Keratinocyte (primary cell): Measurements from ENCODE around the gene JAK3. TPM values are rescaled to one million over a fixed set of nuclear protein-coding genes. Genes with fewer than 3 reads are reported as not detected.
"Not testable (repeated sequence)": the region's sequence is repeated elsewhere in the genome, so short reads cannot be mapped to it uniquely, and the experiment has no call there.

ENCODE experiments used
- DNase-seq: peaks from one replicate; pipeline ENCODE4 v3.0.0-alpha.2; 2011; ENCODE audit warnings: low read depth, missing footprints, low spot score
- FAIRE-seq: peaks from 2 replicates; lab custom pipeline; 2011; peaks lifted over from hg19 to GRCh38; lab: Jason Lieb, UNC
- H2AFZ ChIP-seq: 2 replicates; pipeline ENCODE4 v1.6.0; 2012; ENCODE audit warnings: low read length, control low read depth, inconsistent platforms; ENCODE audit not compliant: control insufficient read depth
- H3K27ac ChIP-seq: 2 replicates; pipeline ENCODE4 v1.5.1; 2011; ENCODE audit warnings: low read length; ENCODE audit not compliant: control insufficient read depth, insufficient read depth
- H3K27me3 ChIP-seq: 3 replicates; pipeline ENCODE4 v1.6.0; 2011; ENCODE audit warnings: low read length; ENCODE audit not compliant: control insufficient read depth, insufficient read depth; ENCODE audit errors: extremely low read depth
- H3K36me3 ChIP-seq, 2 experiments: 2 replicates in 1 of 2; 3 replicates in 1 of 2; pipeline ENCODE4 v1.5.1; 2011; ENCODE audit warnings: low read length in 2 of 2, mild to moderate bottlenecking in 1 of 2; ENCODE audit not compliant: control insufficient read depth in 2 of 2, insufficient read depth in 2 of 2; ENCODE audit errors: extremely low read depth in 1 of 2
- H3K4me1 ChIP-seq: 3 replicates; pipeline ENCODE4 v1.5.1; 2011; ENCODE audit warnings: low read length; ENCODE audit not compliant: control insufficient read depth, insufficient read depth; ENCODE audit errors: extremely low read depth
- H3K4me2 ChIP-seq: 3 replicates; pipeline ENCODE4 v1.6.0; 2011; ENCODE audit warnings: low read depth, low read length; ENCODE audit not compliant: control insufficient read depth, insufficient read depth; ENCODE audit errors: extremely low read depth
- H3K4me3 ChIP-seq, 3 experiments: fragments of 200-600 bp in 1 of 3; sonication (generic) in 1 of 3; 2 replicates in 2 of 3; 3 replicates in 1 of 3; pipeline ENCODE4 v1.5.1; 2011 to 2016; ENCODE audit warnings: low read length in 3 of 3, mild to moderate bottlenecking in 3 of 3, control low read depth in 2 of 3, inconsistent platforms in 1 of 3, low read depth in 1 of 3, mixed read lengths in 1 of 3, mixed run types in 1 of 3, moderate library complexity in 1 of 3; ENCODE audit not compliant: control insufficient read depth in 2 of 3, insufficient read depth in 2 of 3; ENCODE audit errors: extremely low read depth in 1 of 3
- H3K79me2 ChIP-seq: 2 replicates; pipeline ENCODE4 v1.6.0; 2012; ENCODE audit warnings: low read length; ENCODE audit not compliant: control insufficient read depth, insufficient read depth
- H3K9ac ChIP-seq: 3 replicates; pipeline ENCODE4 v1.6.0; 2011; ENCODE audit warnings: low read length; ENCODE audit not compliant: control insufficient read depth, insufficient read depth; ENCODE audit errors: extremely low read depth
- H3K9me1 ChIP-seq: 3 replicates; pipeline ENCODE4 v1.6.0; 2011; ENCODE audit warnings: low read length; ENCODE audit not compliant: control insufficient read depth, insufficient read depth; ENCODE audit errors: extremely low read depth
- H3K9me3 ChIP-seq: 2 replicates; pipeline ENCODE4 v1.5.1; 2012; ENCODE audit warnings: low read depth, low read length; ENCODE audit not compliant: control insufficient read depth
- H4K20me1 ChIP-seq: 3 replicates; pipeline ENCODE4 v1.6.0; 2011; ENCODE audit warnings: low read length; ENCODE audit not compliant: control insufficient read depth, insufficient read depth; ENCODE audit errors: extremely low read depth
- EZH2 ChIP-seq: IDR thresholded peaks from one replicate; pipeline ENCODE4 v1.6.1; 2012; ENCODE audit warnings: inconsistent platforms, mild to moderate bottlenecking, low read length, moderate library complexity
- dilution Hi-C: fragments of 300-500 bp; cut with MboI; formaldehyde crosslinking; loops from one replicate; pipeline ENCODE4 v1.7.0; 2020; ENCODE audit warnings: low sequenced_read_pairs; ENCODE audit not compliant: extremely low pct_ligation_motif_present
- polyA plus RNA-seq, 5 experiments: library from polyadenylated mRNA; depleted of rRNA in 3 of 5; stranded (reverse) in 3 of 5; stranded (forward) in 1 of 5; unstranded in 1 of 5; fragments of >200 nt; gene quantifications; 1 replicate in 1 of 5; 2 replicates in 3 of 5; 3 replicates in 1 of 5; pipeline versions ENCODE4 v1.2.1 to v1.2.3, GENCODE V29; 2011 to 2012; ENCODE audit warnings: missing spikeins in 2 of 5, low read depth in 1 of 5, low replicate concordance in 1 of 5
- TF ChIP-seq, protein P1 (sequence below), 3 experiments: IDR thresholded peaks in 1 of 3; conservative IDR thresholded peaks in 1 of 3; optimal IDR thresholded peaks in 1 of 3; 2 replicates in 2 of 3; 3 replicates in 1 of 3; pipeline versions ENCODE3 to v1.5.1; 2011; ENCODE audit warnings: low read length in 3 of 3, mild to moderate bottlenecking in 3 of 3, moderate library complexity in 2 of 3, control low read depth in 1 of 3, inconsistent platforms in 1 of 3; ENCODE audit not compliant: insufficient read depth in 2 of 3; ENCODE audit errors: extremely low read depth in 1 of 3

JAK3 gene
- polyA plus RNA-seq, 1 donor (not counting 4 experiments of a cell fraction or from before 2014, with no cell fraction given) = 0.37 TPM

GRCh38 chr19:17802137-17802858, 45.5 kb downstream of the JAK3 start:
- Histone ChIP-seq H3K36me3 (no peaks in the 10 kb centered on the region), H3K4me1 (peaks cover 9% of the 10 kb centered on the region), H3K4me3 (no peak overlapping the region), H3K9me3 (no peaks in the 10 kb centered on the region), H3K9ac (no peak overlapping the region), H4K20me1 (no peaks in the 10 kb centered on the region), H3K4me2 (no peak overlapping the region), H3K79me2 (peaks cover 2% of the 10 kb centered on the region), H3K9me1 (no peaks in the 10 kb centered on the region), H3K27ac (no peak overlapping the region), H3K27me3 (no peaks in the 10 kb centered on the region), H2AFZ (no peak overlapping the region)
- dilution Hi-C loops = no loop called here
- DNase-seq (no peak), FAIRE-seq (no peak)
- no peak for TF ChIP-seq EZH2
- TF ChIP-seq, protein P1, sequence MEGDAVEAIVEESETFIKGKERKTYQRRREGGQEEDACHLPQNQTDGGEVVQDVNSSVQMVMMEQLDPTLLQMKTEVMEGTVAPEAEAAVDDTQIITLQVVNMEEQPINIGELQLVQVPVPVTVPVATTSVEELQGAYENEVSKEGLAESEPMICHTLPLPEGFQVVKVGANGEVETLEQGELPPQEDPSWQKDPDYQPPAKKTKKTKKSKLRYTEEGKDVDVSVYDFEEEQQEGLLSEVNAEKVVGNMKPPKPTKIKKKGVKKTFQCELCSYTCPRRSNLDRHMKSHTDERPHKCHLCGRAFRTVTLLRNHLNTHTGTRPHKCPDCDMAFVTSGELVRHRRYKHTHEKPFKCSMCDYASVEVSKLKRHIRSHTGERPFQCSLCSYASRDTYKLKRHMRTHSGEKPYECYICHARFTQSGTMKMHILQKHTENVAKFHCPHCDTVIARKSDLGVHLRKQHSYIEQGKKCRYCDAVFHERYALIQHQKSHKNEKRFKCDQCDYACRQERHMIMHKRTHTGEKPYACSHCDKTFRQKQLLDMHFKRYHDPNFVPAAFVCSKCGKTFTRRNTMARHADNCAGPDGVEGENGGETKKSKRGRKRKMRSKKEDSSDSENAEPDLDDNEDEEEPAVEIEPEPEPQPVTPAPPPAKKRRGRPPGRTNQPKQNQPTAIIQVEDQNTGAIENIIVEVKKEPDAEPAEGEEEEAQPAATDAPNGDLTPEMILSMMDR (optimal IDR thresholded peaks at IDR 0.05 in 1 of 3, IDR thresholded peaks at IDR 0.05 in 1 of 3, conservative IDR thresholded peaks at IDR 0.05 in 1 of 3; ENCODE audit: extremely low read depth in 1 of 3, insufficient read depth in 2 of 3, low read length in 3 of 3) = no peak

- H3K9me3 ChIP-seq, DNase-seq, H3K27me3 ChIP-seq, H2AFZ ChIP-seq, H3K4me3 ChIP-seq, H3K9me1 ChIP-seq, H3K27ac ChIP-seq, H3K79me2 ChIP-seq, H3K36me3 ChIP-seq, H4K20me1 ChIP-seq, dilution Hi-C loops, H3K4me2 ChIP-seq, H3K9ac ChIP-seq, FAIRE-seq: not testable (repeated sequence)
- peaks cover 36% of the 10 kb centered on the region for H3K4me1 ChIP-seq
Measured at GRCh38 chr19:17798599-17798998, 49.2 kb downstream of the JAK3 start.
